ENCODE data around the gene RPS15A.

DNA sequence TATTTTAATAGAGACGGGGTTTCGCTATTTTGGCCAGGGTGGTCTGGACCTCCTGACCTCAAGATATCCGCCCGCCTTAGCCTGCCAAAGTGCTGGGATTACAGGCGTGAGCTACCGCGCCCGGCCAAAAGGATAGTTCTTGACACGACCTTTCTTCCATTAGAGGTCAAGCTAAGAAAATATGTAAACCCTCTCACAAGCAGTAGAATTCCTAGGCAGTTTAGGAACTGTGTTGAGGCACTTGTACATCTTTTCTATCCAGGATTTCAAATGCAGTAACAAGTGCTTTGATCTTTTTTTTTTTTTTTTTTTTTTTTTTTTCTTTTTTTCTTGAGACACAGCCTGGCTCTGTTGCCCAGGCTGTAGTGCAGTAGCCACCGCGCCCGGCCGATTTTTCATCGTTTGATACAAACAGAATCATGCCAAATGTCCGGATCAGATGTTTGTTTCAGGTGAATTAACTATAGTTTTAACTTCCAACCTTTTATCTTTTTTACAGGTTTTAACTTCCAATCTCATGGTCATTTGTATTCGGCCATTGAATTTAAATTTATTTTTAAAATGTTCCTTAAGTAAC, 12.7 kb upstream of the RPS15A start:
- TF ChIP-seq POLR2A (IDR thresholded peaks at IDR 0.05) (no peak), POLR2AphosphoS5 (IDR thresholded peaks at IDR 0.05) (no peak), EP300 (IDR thresholded peaks at IDR 0.05) (no peak)
- TF ChIP-seq, protein P1, sequence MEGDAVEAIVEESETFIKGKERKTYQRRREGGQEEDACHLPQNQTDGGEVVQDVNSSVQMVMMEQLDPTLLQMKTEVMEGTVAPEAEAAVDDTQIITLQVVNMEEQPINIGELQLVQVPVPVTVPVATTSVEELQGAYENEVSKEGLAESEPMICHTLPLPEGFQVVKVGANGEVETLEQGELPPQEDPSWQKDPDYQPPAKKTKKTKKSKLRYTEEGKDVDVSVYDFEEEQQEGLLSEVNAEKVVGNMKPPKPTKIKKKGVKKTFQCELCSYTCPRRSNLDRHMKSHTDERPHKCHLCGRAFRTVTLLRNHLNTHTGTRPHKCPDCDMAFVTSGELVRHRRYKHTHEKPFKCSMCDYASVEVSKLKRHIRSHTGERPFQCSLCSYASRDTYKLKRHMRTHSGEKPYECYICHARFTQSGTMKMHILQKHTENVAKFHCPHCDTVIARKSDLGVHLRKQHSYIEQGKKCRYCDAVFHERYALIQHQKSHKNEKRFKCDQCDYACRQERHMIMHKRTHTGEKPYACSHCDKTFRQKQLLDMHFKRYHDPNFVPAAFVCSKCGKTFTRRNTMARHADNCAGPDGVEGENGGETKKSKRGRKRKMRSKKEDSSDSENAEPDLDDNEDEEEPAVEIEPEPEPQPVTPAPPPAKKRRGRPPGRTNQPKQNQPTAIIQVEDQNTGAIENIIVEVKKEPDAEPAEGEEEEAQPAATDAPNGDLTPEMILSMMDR (IDR thresholded peaks at IDR 0.05) = no peak
